Measurements from ENCODE around the gene ZCCHC17.

ZCCHC17 gene

GRCh38 chr1:31387612-31388011 lies 90.8 kb downstream of the ZCCHC17 start:
- ATAC-seq (ENCODE audit: insufficient read depth, low read depth), result no peak
- Histone ChIP-seq H3K9ac (ENCODE audit: low read depth, low read length) (no peak overlapping the region), H3K4me3 (ENCODE audit: low read depth in 1 of 2, low read length in 2 of 2) (no peak overlapping the region), H2AFZ (ENCODE audit: low read depth, low read length) (no peak overlapping the region), H4K20me1 (ENCODE audit: insufficient read depth, low read length) (no peaks in the 10 kb centered on the region), H3K27me3 (ENCODE audit: insufficient read depth, low read length, poor library complexity) (no peaks in the 10 kb centered on the region), H3K9me3 (ENCODE audit: insufficient read depth, low read length, severe bottlenecking) (no peaks in the 10 kb centered on the region), H3K27ac (ENCODE audit: low read length) (no peak overlapping the region), H3K4me1 (ENCODE audit: insufficient read depth, low read length) (no peaks in the 10 kb centered on the region), H3K79me2 (ENCODE audit: insufficient read depth, low read length) (no peaks in the 10 kb centered on the region), H3K36me3 (ENCODE audit: insufficient read depth, low read length) (no peaks in the 10 kb centered on the region), H3K4me2 (ENCODE audit: insufficient read depth, low read length) (no peak overlapping the region)
- DNase-seq, result no peak
- TF ChIP-seq EZH2 (IDR thresholded peaks at IDR 0.05; ENCODE audit: borderline replicate concordance, low read depth, low read length, severe bottlenecking), result no peak
- TF ChIP-seq CTCF (IDR thresholded peaks at IDR 0.05; ENCODE audit: borderline replicate concordance, extremely low read depth, low read length, poor library complexity, severe bottlenecking), result no peak

GRCh38 chr1:31389616-31390015 lies 92.8 kb downstream of the ZCCHC17 start:
- H3K27ac ChIP-seq (ENCODE audit: low read length), result no peak overlapping the region
- H3K27me3 ChIP-seq (ENCODE audit: insufficient read depth, low read length, poor library complexity), result no peaks in the 10 kb centered on the region
- TF ChIP-seq CTCF (IDR thresholded peaks at IDR 0.05; ENCODE audit: borderline replicate concordance, extremely low read depth, low read length, poor library complexity, severe bottlenecking), result no peak
- no peak for TF ChIP-seq EZH2 (IDR thresholded peaks at IDR 0.05; ENCODE audit: borderline replicate concordance, low read depth, low read length, severe bottlenecking)
- no peak overlapping the region for H3K4me3 ChIP-seq (ENCODE audit: low read depth in 1 of 2, low read length in 2 of 2)
- no peak overlapping the region for H2AFZ ChIP-seq (ENCODE audit: low read depth, low read length)
- H3K36me3 ChIP-seq (ENCODE audit: insufficient read depth, low read length), result no peaks in the 10 kb centered on the region
- no peaks in the 10 kb centered on the region for H4K20me1 ChIP-seq (ENCODE audit: insufficient read depth, low read length)
- H3K9ac ChIP-seq (ENCODE audit: low read depth, low read length), result no peak overlapping the region
- H3K9me3 ChIP-seq (ENCODE audit: insufficient read depth, low read length, severe bottlenecking), result no peaks in the 10 kb centered on the region
- DNase-seq (no peak), ATAC-seq (ENCODE audit: insufficient read depth, low read depth) (no peak)
- H3K4me1 ChIP-seq (ENCODE audit: insufficient read depth, low read length), result peaks cover 15% of the 10 kb centered on the region
- H3K79me2 ChIP-seq (ENCODE audit: insufficient read depth, low read length), result no peaks in the 10 kb centered on the region
- no peak overlapping the region for H3K4me2 ChIP-seq (ENCODE audit: insufficient read depth, low read length)

GRCh38 chr1:31390071-31390470 lies 93.2 kb downstream of the ZCCHC17 start:
- Histone ChIP-seq H3K9me3 (ENCODE audit: insufficient read depth, low read length, severe bottlenecking) (no peaks in the 10 kb centered on the region), H3K9ac (ENCODE audit: low read depth, low read length) (no peak overlapping the region), H2AFZ (ENCODE audit: low read depth, low read length) (no peak overlapping the region), H3K79me2 (ENCODE audit: insufficient read depth, low read length) (no peaks in the 10 kb centered on the region), H3K4me3 (ENCODE audit: low read depth in 1 of 2, low read length in 2 of 2) (no peak overlapping the region), H3K4me2 (ENCODE audit: insufficient read depth, low read length) (no peak overlapping the region), H3K4me1 (ENCODE audit: insufficient read depth, low read length) (peaks cover 19% of the 10 kb centered on the region), H3K27ac (ENCODE audit: low read length) (no peak overlapping the region), H3K36me3 (ENCODE audit: insufficient read depth, low read length) (no peaks in the 10 kb centered on the region), H3K27me3 (ENCODE audit: insufficient read depth, low read length, poor library complexity) (no peaks in the 10 kb centered on the region), H4K20me1 (ENCODE audit: insufficient read depth, low read length) (no peaks in the 10 kb centered on the region)
- TF ChIP-seq CTCF (IDR thresholded peaks at IDR 0.05; ENCODE audit: borderline replicate concordance, extremely low read depth, low read length, poor library complexity, severe bottlenecking) (no peak), EZH2 (IDR thresholded peaks at IDR 0.05; ENCODE audit: borderline replicate concordance, low read depth, low read length, severe bottlenecking) (no peak)
- ATAC-seq (ENCODE audit: insufficient read depth, low read depth) (no peak), DNase-seq (no peak)

- no peaks in the 10 kb centered on the region for H4K20me1 ChIP-seq (ENCODE audit: insufficient read depth, low read length)
- H3K4me2 ChIP-seq (ENCODE audit: insufficient read depth, low read length), result peak overlapping the region; percentile 59; the same call in 1 of the 2 replicates
- H3K36me3 ChIP-seq (ENCODE audit: insufficient read depth, low read length), result no peaks in the 10 kb centered on the region
- H3K27me3 ChIP-seq (ENCODE audit: insufficient read depth, low read length, poor library complexity), result no peaks in the 10 kb centered on the region
- H3K9ac ChIP-seq (ENCODE audit: low read depth, low read length), result 0 out of 2 replicates have a peak overlapping the region, but pooled peaks have one; percentile 55
- H3K79me2 ChIP-seq (ENCODE audit: insufficient read depth, low read length), result no peaks in the 10 kb centered on the region
- ATAC-seq (ENCODE audit: insufficient read depth, low read depth) (no peak), DNase-seq (no peak)
- TF ChIP-seq CTCF (IDR thresholded peaks at IDR 0.05; ENCODE audit: borderline replicate concordance, extremely low read depth, low read length, poor library complexity, severe bottlenecking), result no peak
- no peak for TF ChIP-seq EZH2 (IDR thresholded peaks at IDR 0.05; ENCODE audit: borderline replicate concordance, low read depth, low read length, severe bottlenecking)
- H3K4me1 ChIP-seq (ENCODE audit: insufficient read depth, low read length), result peaks cover 38% of the 10 kb centered on the region
- no peak overlapping the region for H2AFZ ChIP-seq (ENCODE audit: low read depth, low read length)
- H3K9me3 ChIP-seq (ENCODE audit: insufficient read depth, low read length, severe bottlenecking), result no peaks in the 10 kb centered on the region
- H3K4me3 ChIP-seq (ENCODE audit: low read depth in 1 of 2, low read length in 2 of 2), result 0 out of 4 replicates have a peak overlapping the region, but pooled peaks of 1 of the 2 experiments have one; percentile 20
- H3K27ac ChIP-seq (ENCODE audit: low read length), result no peak overlapping the region
Measured at GRCh38 chr1:31393463-31393862, 96.6 kb downstream of the ZCCHC17 start.
